Measurements from ENCODE around the gene DOCK4. TPM values are rescaled to one million over a fixed set of nuclear protein-coding genes. Genes with fewer than 3 reads are reported as not detected.

DOCK4 gene
- total RNA-seq, 2 experiments from 2014 or later = 0.36 to 1.1 TPM

DNA sequence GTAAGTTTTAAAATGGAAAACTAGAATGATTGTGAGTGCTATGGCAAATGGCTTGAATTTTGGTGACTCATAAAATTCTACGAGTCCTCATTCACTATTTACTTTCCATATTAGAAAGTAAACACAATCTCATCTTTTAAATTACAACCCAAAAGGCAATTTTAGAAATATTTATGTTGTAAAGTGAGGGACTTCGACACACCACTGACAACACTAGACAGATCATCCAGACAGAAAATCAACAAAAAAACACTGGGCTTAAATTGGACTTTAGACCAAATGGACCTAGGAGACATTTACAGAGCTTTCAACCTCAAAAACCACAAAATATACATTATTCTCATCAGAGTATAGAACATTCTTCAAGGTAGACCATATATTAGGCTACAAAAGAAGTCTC is 30.4 kb upstream of the DOCK4 start:
- H3K27ac Mint-ChIP-seq = no peak overlapping the region
- H3K9me3 Mint-ChIP-seq = peaks cover 20% of the 10 kb centered on the region
- no peak for DNase-seq
- H3K4me3 Mint-ChIP-seq = no peak overlapping the region
- H3K4me1 Mint-ChIP-seq (ENCODE audit: low read depth) = peaks cover 2% of the 10 kb centered on the region
- ChIA-PET CTCF (no interaction called here), POLR2A (no interaction called here)
- H3K27me3 Mint-ChIP-seq = no peaks in the 10 kb centered on the region
- peaks cover 23% of the 10 kb centered on the region for H3K36me3 Mint-ChIP-seq
- intact Hi-C loops (cut with micrococcal nuclease) = no loop called here

DNA sequence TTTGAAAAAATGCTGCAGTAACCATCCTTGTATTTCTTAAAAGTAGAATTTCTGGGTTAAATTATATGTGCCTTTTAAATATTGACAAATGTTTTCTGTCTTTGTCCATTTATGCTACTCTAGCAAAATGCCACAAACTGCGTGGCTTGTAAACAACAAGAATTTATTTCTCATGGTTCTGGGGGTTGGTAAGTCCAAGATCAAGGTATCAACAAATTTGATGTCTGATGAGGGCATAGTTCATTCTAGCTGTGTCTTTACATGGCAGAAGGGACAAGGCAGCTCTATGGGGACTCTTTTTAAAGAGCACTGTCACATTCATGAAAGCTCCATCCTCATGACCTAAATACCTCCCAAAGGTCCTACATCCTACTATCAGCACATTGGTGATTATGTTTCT is 27.9 kb upstream of the DOCK4 start:
- POLR2A ChIA-PET = no interaction called here
- Mint-ChIP-seq H3K36me3 (peaks cover 20% of the 10 kb centered on the region), H3K9me3 (peaks cover 13% of the 10 kb centered on the region), H3K27ac (no peak overlapping the region), H3K27me3 (no peaks in the 10 kb centered on the region), H3K4me1 (ENCODE audit: low read depth) (peaks cover 6% of the 10 kb centered on the region), H3K4me3 (no peak overlapping the region)
- DNase-seq = no peak
- intact Hi-C loops (cut with micrococcal nuclease) = no loop called here
- CTCF ChIA-PET = no interaction called here

DNA sequence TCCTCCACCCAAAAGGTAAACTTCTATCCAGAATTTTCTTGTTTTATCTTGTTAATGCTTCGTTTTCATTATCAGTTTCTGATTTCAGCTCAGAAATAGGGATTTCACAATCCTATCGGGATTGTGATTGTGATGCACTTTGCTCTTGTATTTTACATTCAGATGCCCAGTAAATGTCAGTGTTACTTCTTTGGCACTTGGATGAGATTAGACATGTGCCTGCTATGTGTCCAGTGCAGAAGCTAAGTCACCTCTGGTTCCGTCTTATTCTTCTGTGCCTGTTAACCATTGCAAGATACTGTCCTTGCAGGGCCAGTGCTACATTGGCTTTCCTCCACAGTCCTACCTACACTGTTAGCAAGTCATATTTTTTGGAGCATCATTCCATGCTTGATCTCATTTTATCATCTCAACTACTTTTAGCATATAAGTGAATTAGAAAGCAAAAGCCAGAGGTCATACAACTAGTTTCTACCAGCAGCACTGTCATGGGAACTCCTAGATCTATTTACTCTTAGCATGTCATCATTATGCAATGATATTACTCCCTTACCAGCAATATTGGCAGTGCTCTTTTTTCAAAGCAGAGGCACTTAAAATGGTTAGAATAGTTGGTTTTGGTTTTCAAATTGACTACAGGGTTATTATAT is 27.0 kb upstream of the DOCK4 start:
- ChIA-PET POLR2A (no interaction called here), CTCF (no interaction called here)
- Mint-ChIP-seq H3K27me3 (no peaks in the 10 kb centered on the region), H3K27ac (no peak overlapping the region), H3K4me3 (no peak overlapping the region), H3K9me3 (peaks cover 13% of the 10 kb centered on the region), H3K36me3 (peaks cover 20% of the 10 kb centered on the region), H3K4me1 (ENCODE audit: low read depth) (peaks cover 7% of the 10 kb centered on the region)
- intact Hi-C loops (cut with micrococcal nuclease) = no loop called here
- DNase-seq = no peak

DNA sequence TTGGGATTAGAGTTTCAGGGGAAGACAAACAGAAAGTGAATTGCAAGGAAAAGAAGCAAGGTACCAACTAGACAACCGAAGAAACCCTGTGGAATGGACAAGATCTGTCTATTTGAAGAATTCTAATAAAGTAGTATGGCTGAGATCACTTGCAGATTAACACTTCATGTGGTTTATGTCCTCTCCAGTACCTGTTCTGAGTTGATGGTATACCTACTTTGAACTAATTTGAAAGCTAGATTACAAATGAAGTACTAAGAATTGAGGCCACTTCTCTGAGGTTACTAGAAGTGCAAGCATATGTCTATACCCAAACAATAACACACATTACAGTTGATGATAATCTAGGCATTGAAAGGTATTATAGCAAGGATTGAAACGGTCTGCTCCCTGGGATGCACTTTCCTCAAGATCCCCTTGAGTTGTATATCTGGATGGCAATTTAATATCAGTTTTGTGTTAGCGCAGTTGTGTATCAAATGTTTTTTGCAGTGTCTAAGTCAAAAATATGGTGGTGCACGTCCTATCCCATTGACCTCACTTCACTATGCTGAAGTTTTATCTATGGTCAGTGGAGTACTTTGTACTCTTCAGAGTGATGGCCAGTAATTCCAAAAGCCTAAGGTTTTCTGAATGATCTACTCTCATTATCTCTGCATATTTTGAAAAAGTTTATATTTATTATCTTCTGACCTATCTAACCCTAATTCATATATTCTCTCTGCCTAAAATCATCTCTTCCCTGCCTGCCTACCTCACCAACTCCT is 26.2 kb upstream of the DOCK4 start:
- Mint-ChIP-seq H3K27ac (no peak overlapping the region), H3K27me3 (no peaks in the 10 kb centered on the region), H3K4me1 (ENCODE audit: low read depth) (peaks cover 7% of the 10 kb centered on the region), H3K36me3 (peaks cover 17% of the 10 kb centered on the region), H3K9me3 (peaks cover 13% of the 10 kb centered on the region), H3K4me3 (no peak overlapping the region)
- POLR2A ChIA-PET = no interaction called here
- no peak for DNase-seq
- CTCF ChIA-PET = no interaction called here
- intact Hi-C loops (cut with micrococcal nuclease) = no loop called here

DNA sequence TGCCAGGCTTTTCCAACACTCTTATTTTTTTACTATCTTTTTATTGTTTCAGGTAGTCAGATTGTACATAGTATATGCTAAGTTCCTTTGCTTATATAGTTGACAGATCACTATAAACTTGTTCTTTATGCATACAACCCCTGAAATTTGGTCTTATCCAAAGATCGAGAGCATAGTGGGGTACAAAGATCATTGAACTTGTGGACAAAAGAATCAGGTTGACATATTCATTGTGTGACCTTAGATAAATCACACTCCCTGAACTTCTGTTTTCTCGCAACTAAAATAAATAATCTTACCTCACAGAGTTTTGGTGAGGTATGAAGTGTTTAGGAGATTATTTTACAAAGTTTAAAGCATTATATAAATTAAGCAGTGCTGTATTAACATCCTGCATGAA is 22.4 kb upstream of the DOCK4 start:
- Mint-ChIP-seq H3K4me3 (no peak overlapping the region), H3K27me3 (no peaks in the 10 kb centered on the region), H3K4me1 (ENCODE audit: low read depth) (peaks cover 14% of the 10 kb centered on the region), H3K36me3 (peaks cover 7% of the 10 kb centered on the region), H3K9me3 (peaks cover 5% of the 10 kb centered on the region), H3K27ac (no peak overlapping the region)
- intact Hi-C loops (cut with micrococcal nuclease) = no loop called here
- DNase-seq = no peak
- ChIA-PET CTCF (no interaction called here), POLR2A (no interaction called here)

DNA sequence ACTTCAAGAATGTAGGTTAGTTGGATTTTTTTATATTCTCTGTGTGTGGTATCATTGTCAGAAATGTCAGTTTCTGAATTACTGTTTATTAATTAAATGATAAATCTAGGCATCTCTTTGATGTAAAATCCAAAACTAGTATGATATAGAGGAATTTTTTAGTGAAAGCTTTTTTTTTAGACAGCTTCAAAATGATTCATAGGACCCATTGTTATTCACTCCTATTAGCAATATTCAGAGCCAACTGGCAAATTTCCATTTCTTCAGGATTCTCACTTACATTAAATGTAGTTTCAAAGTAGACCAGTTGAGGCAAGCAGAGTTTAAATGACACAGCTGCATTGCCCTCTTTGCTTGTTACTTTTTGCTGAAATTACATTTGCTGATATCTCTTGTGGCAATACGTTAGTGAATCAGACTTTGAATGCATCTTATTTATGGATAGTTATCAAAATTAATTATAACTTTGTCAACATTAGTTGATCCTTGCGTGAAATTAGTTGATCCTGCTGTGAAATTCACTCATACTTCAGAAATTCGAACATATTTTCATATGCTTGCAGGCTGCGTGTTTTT is 20.6 kb upstream of the DOCK4 start:
- H3K9me3 Mint-ChIP-seq = no peaks in the 10 kb centered on the region
- POLR2A ChIA-PET = no interaction called here
- no peak for DNase-seq
- peaks cover 14% of the 10 kb centered on the region for H3K4me1 Mint-ChIP-seq (ENCODE audit: low read depth)
- H3K36me3 Mint-ChIP-seq = no peaks in the 10 kb centered on the region
- intact Hi-C loops (cut with micrococcal nuclease) = no loop called here
- H3K27me3 Mint-ChIP-seq = no peaks in the 10 kb centered on the region
- no peak overlapping the region for H3K27ac Mint-ChIP-seq
- H3K4me3 Mint-ChIP-seq = no peak overlapping the region
- CTCF ChIA-PET = interaction anchor here (0.8 kb wide), 1 partner anchor 473 kb away, joined by 3 read pairs; no protein-coding TSS in a partner anchor

DNA sequence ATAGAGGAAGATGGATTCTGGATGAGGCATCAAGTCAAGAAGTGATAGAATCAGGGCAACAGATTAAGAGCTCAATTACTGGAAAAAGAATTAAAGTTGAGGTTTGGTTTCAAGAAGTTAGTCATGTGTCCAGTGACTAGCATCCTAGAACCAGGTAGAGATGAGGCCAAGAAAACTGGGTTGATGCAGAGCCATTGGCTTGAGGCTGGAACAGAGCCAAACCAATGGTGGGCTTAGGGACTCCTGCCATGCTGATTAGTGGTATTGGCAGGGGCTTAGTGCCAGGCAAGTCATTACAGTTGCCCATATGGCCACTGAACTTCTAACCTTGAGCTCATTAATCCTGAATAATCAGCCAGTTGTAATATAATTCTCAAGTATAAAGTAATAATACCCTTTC is 18.8 kb upstream of the DOCK4 start:
- intact Hi-C loops (cut with micrococcal nuclease) = no loop called here
- no peaks in the 10 kb centered on the region for H3K9me3 Mint-ChIP-seq
- no peak overlapping the region for H3K4me3 Mint-ChIP-seq
- H3K27ac Mint-ChIP-seq = no peak overlapping the region
- peaks cover 2% of the 10 kb centered on the region for H3K36me3 Mint-ChIP-seq
- no peaks in the 10 kb centered on the region for H3K27me3 Mint-ChIP-seq
- POLR2A ChIA-PET = no interaction called here
- DNase-seq = no peak
- CTCF ChIA-PET = no interaction called here
- peaks cover 16% of the 10 kb centered on the region for H3K4me1 Mint-ChIP-seq (ENCODE audit: low read depth)

DNA sequence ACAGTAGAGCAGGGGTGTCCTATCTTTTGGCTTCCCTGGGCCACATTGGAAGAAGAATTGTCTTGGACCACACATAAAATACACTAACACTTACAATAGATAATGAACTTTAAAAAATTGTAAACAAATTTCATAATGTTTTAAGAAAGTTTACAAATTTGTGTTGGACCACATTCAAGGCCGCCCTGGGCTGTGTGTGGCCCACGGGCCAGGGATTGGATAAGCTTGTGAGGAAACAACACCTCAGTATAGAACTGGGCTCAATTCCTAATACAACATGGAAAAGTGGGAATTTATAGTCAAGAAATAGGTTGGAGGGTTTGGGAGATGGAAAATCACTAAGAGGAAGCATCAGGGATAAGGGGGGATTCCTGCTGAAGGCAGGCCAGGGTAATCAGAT is 18.0 kb upstream of the DOCK4 start:
- ChIA-PET POLR2A (no interaction called here), CTCF (interaction anchor here (1.5 kb wide), 1 partner anchor 10 kb away, joined by 5 read pairs; no protein-coding TSS in a partner anchor)
- no peak for DNase-seq
- Mint-ChIP-seq H3K36me3 (peaks cover 4% of the 10 kb centered on the region), H3K27ac (no peak overlapping the region), H3K4me3 (no peak overlapping the region), H3K27me3 (no peaks in the 10 kb centered on the region), H3K9me3 (no peaks in the 10 kb centered on the region), H3K4me1 (ENCODE audit: low read depth) (peaks cover 13% of the 10 kb centered on the region)
- intact Hi-C loops (cut with micrococcal nuclease) = no loop called here

DNA sequence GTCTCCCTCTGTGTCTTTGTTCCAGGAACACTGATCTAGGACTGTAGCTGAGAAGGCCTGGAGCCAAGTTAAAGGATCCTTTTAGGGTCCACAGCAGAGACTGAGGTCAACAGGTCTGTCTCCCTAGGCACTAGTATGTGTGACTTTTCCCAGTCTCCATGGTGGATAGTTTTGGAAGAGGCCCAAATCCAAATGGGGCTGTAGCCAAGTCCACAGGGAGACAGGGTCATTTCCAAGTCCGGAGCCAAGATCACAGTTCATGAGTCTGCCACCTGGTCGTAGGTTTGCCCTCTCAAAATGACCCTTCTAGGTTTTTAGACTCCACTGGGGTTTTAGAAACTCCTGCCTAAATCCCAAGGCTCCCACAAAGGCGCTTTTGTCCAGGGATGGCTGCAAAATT is 17.1 kb upstream of the DOCK4 start:
- Mint-ChIP-seq H3K4me3 (no peak overlapping the region), H3K4me1 (ENCODE audit: low read depth) (peaks cover 11% of the 10 kb centered on the region), H3K27me3 (no peaks in the 10 kb centered on the region), H3K36me3 (peaks cover 10% of the 10 kb centered on the region), H3K9me3 (no peaks in the 10 kb centered on the region), H3K27ac (no peak overlapping the region)
- DNase-seq = no peak
- ChIA-PET CTCF (interaction anchor here (1.5 kb wide), 1 partner anchor 9 kb away, joined by 5 read pairs; no protein-coding TSS in a partner anchor), POLR2A (no interaction called here)
- intact Hi-C loops (cut with micrococcal nuclease) = no loop called here

DNA sequence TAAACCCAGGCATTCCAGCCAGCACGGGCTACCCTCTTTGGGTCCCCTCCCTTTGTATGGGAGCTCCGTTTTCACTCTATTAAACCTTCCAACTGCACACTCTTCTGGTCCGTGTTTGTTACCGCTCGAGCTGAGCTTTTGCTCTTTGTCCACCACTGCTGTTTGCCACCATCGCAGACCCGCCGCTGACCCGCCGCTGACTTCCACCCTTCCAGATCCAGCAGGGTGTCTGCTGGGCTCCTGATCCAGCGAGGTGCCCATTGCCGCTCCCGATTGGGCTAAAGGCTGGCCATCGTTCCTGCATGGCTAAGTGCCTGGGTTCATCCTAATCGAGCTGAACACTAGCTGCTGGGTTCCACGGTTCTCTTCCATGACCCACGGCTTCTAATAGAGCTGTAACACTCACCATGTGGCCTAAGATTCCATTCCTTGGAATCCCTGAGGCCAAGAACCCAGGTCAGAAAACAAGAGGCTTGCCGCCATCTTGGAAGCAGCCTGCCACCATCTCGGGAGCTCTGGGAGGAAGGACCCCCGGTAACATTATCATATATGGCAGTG is 14.8 kb upstream of the DOCK4 start:
- Mint-ChIP-seq H3K4me1 (ENCODE audit: low read depth) (peaks cover 20% of the 10 kb centered on the region), H3K9me3 (no peaks in the 10 kb centered on the region), H3K27ac (no peak overlapping the region), H3K4me3 (no peak overlapping the region), H3K27me3 (no peaks in the 10 kb centered on the region), H3K36me3 (peaks cover 17% of the 10 kb centered on the region)
- CTCF ChIA-PET = no interaction called here
- intact Hi-C loops (cut with micrococcal nuclease) = no loop called here
- POLR2A ChIA-PET = no interaction called here
- no peak for DNase-seq

DNA sequence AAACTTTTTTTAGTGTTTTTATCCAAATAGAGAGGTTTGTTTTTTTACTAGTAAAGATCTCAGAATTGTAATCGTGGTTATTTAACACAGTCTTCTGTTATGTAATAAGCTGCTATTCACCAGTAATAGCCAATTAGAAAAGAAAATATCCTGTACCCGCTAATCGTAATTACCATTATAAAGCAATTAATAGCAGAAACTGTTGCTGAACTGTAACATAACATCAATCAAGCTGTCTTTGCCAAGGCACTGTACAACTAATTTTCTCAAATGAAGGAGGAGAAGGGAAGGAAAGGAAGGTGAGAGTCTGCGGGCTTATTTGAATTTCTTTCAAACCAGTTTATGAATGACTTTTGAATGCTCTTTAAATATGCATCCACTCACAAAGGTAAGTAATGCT is 9.6 kb upstream of the DOCK4 start:
- peaks cover 17% of the 10 kb centered on the region for H3K36me3 Mint-ChIP-seq
- peaks cover 36% of the 10 kb centered on the region for H3K4me1 Mint-ChIP-seq (ENCODE audit: low read depth)
- H3K9me3 Mint-ChIP-seq = no peaks in the 10 kb centered on the region
- no peak for DNase-seq
- H3K4me3 Mint-ChIP-seq = no peak overlapping the region
- no peaks in the 10 kb centered on the region for H3K27me3 Mint-ChIP-seq
- ChIA-PET POLR2A (interaction anchor here (1.1 kb wide), 1 partner anchor 9 kb away, joined by 3 read pairs; no protein-coding TSS in a partner anchor), CTCF (interaction anchor here (0.7 kb wide), 1 partner anchor 244 kb away, joined by 3 read pairs; no protein-coding TSS in a partner anchor)
- intact Hi-C loops (cut with micrococcal nuclease) = no loop called here
- no peak overlapping the region for H3K27ac Mint-ChIP-seq

DNA sequence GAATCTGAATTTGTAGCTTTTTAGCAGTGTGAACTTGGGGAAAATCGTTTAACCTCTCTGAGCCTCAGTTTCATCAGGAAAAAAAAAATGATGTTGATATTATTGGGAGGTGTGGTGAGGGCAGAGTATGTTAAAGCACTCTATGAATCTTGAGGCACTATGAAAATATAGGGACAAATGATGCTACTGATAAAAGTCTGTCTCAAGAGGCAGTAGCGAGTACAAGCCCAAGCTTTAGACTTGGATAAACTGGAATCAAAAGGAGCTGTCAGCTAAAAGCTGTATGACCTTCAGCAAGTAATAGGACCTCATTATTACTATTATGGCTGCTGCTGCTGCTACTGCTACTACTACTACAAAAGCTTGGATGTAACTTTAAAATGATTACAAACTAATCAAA is 8.7 kb upstream of the DOCK4 start:
- peaks cover 15% of the 10 kb centered on the region for H3K36me3 Mint-ChIP-seq
- ChIA-PET CTCF (interaction anchor here (0.6 to 1.1 kb wide), 3 partner anchors 8 to 238 kb away, joined by 3 to 5 read pairs (median 4); partner anchors contain the start of genes DOCK4 and ZNF277), POLR2A (interaction anchor here (0.7 to 1.1 kb wide), 2 partner anchors 8 to 678 kb away, joined by 3 read pairs; no protein-coding TSS in a partner anchor)
- H3K27ac Mint-ChIP-seq = no peak overlapping the region
- H3K9me3 Mint-ChIP-seq = no peaks in the 10 kb centered on the region
- H3K4me3 Mint-ChIP-seq = no peak overlapping the region
- H3K27me3 Mint-ChIP-seq = no peaks in the 10 kb centered on the region
- peaks cover 36% of the 10 kb centered on the region for H3K4me1 Mint-ChIP-seq (ENCODE audit: low read depth)
- DNase-seq = no peak
- intact Hi-C loops (cut with micrococcal nuclease) = loop anchor here (5.0 kb wide), 1 partner anchor 72 kb away; no protein-coding TSS in a partner anchor

Data from activated CD4-positive, alpha-beta memory T cell treated with anti-CD3 and anti-CD28 coated beads for 36 hours (primary cell).